ENCODE measurements around the gene PRKAG1. TPM values are rescaled to one million over a fixed set of nuclear protein-coding genes. Genes with fewer than 3 reads are reported as not detected.

PRKAG1 gene
- total and polyA plus RNA-seq, 10 of the 15 experiments (the other 5 are each of a cell fraction or from before 2014, with no cell fraction given): 44.5 to 91.6 (median 60.9) TPM

DNA sequence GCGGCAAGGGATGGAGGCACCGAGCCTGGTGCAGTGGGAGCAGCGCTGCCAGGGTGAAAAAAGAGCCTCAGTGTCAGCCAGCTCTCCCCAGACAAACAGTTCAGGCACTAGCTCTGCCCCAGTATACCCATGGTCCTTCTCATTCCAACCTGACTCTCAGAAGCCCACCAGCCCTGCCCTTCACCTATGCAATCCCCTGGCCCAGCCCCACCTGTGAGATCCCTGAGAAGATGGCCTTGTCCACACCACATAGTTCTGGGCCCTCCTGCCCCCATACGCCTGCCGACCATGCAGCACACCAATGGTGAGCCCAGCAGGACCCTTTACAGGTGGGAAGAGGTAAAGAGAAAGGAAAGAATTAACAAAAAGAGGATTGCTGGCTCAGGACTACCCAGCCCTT lies 35.5 kb upstream of the PRKAG1 start:
- WGBS (ENCODE audit: insufficient coverage, insufficient replicate concordance, low lambda C conversion rate, missing lambda C conversion rate): 96% methylated on average over 5 of the region's 5 CpGs
- DNase-seq (ENCODE audit: low read depth, low spot score) (no peak), ATAC-seq (no peak), FAIRE-seq (no peak)
- Histone ChIP-seq H3K4me3 (no peak overlapping the region), H2AFZ (ENCODE audit: control insufficient read depth, low read depth, low read length) (no peak overlapping the region), H3K27me3 (replicated peaks in 1 of 2; ENCODE audit: control insufficient read depth in 2 of 2, insufficient read depth in 2 of 2, low read length in 1 of 2) (no peaks in the 10 kb centered on the region), H3K9ac (ENCODE audit: control insufficient read depth, insufficient read depth, low read length) (no peak overlapping the region), H3K36me3 (ENCODE audit: control insufficient read depth in 2 of 2, insufficient read depth in 2 of 2, low read length in 1 of 2) (peaks cover 30 to 53% of the 10 kb centered on the region in 2 experiments), H3K4me1 (ENCODE audit: control insufficient read depth, insufficient read depth, low read length) (peaks cover 6% of the 10 kb centered on the region; the same call in 1 of the 2 replicates), H3K9me3 (replicated peaks; ENCODE audit: control insufficient read depth, insufficient read depth, low read length) (no peaks in the 10 kb centered on the region), H3K79me2 (ENCODE audit: control insufficient read depth, insufficient read depth, low read length) (peaks cover 50% of the 10 kb centered on the region), H4K20me1 (ENCODE audit: control insufficient read depth, insufficient read depth) (peaks cover 27% of the 10 kb centered on the region), H3K27ac (ENCODE audit: control insufficient read depth, insufficient read depth) (no peak overlapping the region), H3K4me2 (ENCODE audit: control insufficient read depth, insufficient read depth) (no peak overlapping the region)
- intact Hi-C loops (cut with micrococcal nuclease; ENCODE audit: unreplicated experiment): no loop called here
- SMC1A ChIA-PET (ENCODE audit: uncharacterized antibody, unreplicated experiment): interaction anchor here (1.1 kb wide), 1 partner anchor 31 kb away, joined by 4 read pairs; no protein-coding TSS in a partner anchor
- CTCF ChIA-PET: interaction anchor here (0.5 to 2.7 kb wide), 4 partner anchors 10 to 202 kb away, joined by 3 to 15 read pairs (median 6); partner anchors contain the start of gene DDX23
- POLR2A ChIA-PET: no interaction called here
- in situ Hi-C loops (cut with MboI): no loop called here
- RAD21 ChIA-PET (ENCODE audit: unreplicated experiment): no interaction called here
- BruUV-seq (replicated peaks): no TSS peak
- TF ChIP-seq POLR2AphosphoS5 (IDR thresholded peaks at IDR 0.05; ENCODE audit: low read length) (no peak), ZNF217 (IDR thresholded peaks at IDR 0.05) (no peak), FOS (IDR thresholded peaks at IDR 0.05; ENCODE audit: borderline replicate concordance, extremely low read depth, insufficient read length) (no peak), ZNF24 (IDR thresholded peaks at IDR 0.05) (no peak), SMC3 (IDR thresholded peaks at IDR 0.05; ENCODE audit: borderline replicate concordance, low read length) (no peak), SP1 (IDR thresholded peaks at IDR 0.05; ENCODE audit: low read depth, low read length) (no peak), ESRRA (IDR thresholded peaks at IDR 0.05; ENCODE audit: low read length) (no peak), MTA3 (IDR thresholded peaks at IDR 0.05; ENCODE audit: borderline replicate concordance, low read length) (no peak), ATF7 (IDR thresholded peaks at IDR 0.05; ENCODE audit: low read depth) (no peak), LARP7 (IDR thresholded peaks at IDR 0.05) (no peak), SIX5 (IDR thresholded peaks at IDR 0.05; ENCODE audit: low read depth, low read length, severe bottlenecking) (no peak), SIN3A (IDR thresholded peaks at IDR 0.05; ENCODE audit: low read depth, low read length) (no peak), CHD4 (IDR thresholded peaks at IDR 0.05) (no peak)
- TF ChIP-seq, protein P1, sequence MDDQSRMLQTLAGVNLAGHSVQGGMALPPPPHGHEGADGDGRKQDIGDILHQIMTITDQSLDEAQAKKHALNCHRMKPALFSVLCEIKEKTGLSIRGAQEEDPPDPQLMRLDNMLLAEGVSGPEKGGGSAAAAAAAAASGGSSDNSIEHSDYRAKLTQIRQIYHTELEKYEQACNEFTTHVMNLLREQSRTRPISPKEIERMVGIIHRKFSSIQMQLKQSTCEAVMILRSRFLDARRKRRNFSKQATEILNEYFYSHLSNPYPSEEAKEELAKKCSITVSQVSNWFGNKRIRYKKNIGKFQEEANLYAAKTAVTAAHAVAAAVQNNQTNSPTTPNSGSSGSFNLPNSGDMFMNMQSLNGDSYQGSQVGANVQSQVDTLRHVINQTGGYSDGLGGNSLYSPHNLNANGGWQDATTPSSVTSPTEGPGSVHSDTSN (IDR thresholded peaks at IDR 0.05; ENCODE audit: insufficient replicate concordance, low read depth, low read length): no peak
- TF ChIP-seq, protein P2, sequence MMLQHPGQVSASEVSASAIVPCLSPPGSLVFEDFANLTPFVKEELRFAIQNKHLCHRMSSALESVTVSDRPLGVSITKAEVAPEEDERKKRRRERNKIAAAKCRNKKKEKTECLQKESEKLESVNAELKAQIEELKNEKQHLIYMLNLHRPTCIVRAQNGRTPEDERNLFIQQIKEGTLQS (IDR thresholded peaks at IDR 0.05; ENCODE audit: borderline replicate concordance, extremely low read depth, low read depth, low read length): no peak
- TF ChIP-seq, protein P3, sequence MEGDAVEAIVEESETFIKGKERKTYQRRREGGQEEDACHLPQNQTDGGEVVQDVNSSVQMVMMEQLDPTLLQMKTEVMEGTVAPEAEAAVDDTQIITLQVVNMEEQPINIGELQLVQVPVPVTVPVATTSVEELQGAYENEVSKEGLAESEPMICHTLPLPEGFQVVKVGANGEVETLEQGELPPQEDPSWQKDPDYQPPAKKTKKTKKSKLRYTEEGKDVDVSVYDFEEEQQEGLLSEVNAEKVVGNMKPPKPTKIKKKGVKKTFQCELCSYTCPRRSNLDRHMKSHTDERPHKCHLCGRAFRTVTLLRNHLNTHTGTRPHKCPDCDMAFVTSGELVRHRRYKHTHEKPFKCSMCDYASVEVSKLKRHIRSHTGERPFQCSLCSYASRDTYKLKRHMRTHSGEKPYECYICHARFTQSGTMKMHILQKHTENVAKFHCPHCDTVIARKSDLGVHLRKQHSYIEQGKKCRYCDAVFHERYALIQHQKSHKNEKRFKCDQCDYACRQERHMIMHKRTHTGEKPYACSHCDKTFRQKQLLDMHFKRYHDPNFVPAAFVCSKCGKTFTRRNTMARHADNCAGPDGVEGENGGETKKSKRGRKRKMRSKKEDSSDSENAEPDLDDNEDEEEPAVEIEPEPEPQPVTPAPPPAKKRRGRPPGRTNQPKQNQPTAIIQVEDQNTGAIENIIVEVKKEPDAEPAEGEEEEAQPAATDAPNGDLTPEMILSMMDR (IDR thresholded peaks at IDR 0.05 in 2 of 3, conservative IDR thresholded peaks at IDR 0.05 in 1 of 3; ENCODE audit: control insufficient read depth in 2 of 3, extremely low read depth in 1 of 3, insufficient read depth in 1 of 3, low read depth in 3 of 3, low read length in 3 of 3): no peak
- TF ChIP-seq, protein P4, sequence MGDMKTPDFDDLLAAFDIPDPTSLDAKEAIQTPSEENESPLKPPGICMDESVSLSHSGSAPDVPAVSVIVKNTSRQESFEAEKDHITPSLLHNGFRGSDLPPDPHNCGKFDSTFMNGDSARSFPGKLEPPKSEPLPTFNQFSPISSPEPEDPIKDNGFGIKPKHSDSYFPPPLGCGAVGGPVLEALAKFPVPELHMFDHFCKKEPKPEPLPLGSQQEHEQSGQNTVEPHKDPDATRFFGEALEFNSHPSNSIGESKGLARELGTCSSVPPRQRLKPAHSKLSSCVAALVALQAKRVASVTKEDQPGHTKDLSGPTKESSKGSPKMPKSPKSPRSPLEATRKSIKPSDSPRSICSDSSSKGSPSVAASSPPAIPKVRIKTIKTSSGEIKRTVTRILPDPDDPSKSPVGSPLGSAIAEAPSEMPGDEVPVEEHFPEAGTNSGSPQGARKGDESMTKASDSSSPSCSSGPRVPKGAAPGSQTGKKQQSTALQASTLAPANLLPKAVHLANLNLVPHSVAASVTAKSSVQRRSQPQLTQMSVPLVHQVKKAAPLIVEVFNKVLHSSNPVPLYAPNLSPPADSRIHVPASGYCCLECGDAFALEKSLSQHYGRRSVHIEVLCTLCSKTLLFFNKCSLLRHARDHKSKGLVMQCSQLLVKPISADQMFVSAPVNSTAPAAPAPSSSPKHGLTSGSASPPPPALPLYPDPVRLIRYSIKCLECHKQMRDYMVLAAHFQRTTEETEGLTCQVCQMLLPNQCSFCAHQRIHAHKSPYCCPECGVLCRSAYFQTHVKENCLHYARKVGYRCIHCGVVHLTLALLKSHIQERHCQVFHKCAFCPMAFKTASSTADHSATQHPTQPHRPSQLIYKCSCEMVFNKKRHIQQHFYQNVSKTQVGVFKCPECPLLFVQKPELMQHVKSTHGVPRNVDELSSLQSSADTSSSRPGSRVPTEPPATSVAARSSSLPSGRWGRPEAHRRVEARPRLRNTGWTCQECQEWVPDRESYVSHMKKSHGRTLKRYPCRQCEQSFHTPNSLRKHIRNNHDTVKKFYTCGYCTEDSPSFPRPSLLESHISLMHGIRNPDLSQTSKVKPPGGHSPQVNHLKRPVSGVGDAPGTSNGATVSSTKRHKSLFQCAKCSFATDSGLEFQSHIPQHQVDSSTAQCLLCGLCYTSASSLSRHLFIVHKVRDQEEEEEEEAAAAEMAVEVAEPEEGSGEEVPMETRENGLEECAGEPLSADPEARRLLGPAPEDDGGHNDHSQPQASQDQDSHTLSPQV (IDR thresholded peaks at IDR 0.05): no peak

Measured in GM12878 (cell line).